Omental fat pad (tissue), 4 donors: ENCODE data around the gene RPL37. TPM values are rescaled to one million over a fixed set of nuclear protein-coding genes. Genes with fewer than 3 reads are reported as not detected.
"Not testable (repeated sequence)": the region's sequence is repeated elsewhere in the genome, so short reads cannot be mapped to it uniquely, and the experiment has no call there.

Experiments
- ATAC-seq: fragments of 150-250 bp; one replicate; pipeline ENCODE4 v1.9.1; 2016; ENCODE audit warnings: mild to moderate bottlenecking, moderate library complexity; ENCODE audit not compliant: low FRiP score
- DNase-seq: peaks from one replicate; pipeline ENCODE4 v3.0.0-alpha.2; 2019; ENCODE audit warnings: low spot score
- CTCF ChIP-seq, 3 donors: fragments of 450-650 bp; IDR thresholded peaks; one replicate each; pipeline ENCODE4 v1.5.1; 2016 to 2017; ENCODE audit warnings: antibody characterized with exemption in 3 of 3, mild to moderate bottlenecking in 3 of 3, moderate library complexity in 2 of 3
- total RNA-seq, 4 donors: library from RNA; depleted of rRNA; stranded (reverse); fragments of >200 nt; gene quantifications; one replicate each; pipeline ENCODE4 v1.1.0, GENCODE V29; 2016

The RPL37 gene
- total RNA-seq, 4 donors from 2014 or later = 118 to 158 (median 149) TPM

DNA sequence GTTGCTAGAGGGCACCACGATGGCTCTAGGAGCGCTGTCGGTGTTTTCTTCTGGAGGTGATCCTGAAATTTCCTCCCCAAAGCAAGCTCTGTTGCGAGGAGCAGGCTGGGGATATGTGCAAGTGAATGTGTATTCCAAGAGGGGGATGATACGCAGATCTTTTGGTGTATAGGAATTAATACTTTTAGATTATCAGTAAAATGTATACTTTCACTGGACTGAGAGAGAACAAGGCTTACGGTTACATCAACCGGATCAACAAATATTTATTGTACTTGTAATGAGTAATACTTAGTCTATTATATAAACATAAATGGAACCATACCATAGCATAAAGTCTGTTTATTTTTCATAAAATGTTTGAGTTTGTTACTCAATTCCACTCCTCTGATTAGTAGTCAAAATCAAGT, 36.2 kb downstream of the RPL37 start:
- ATAC-seq (no peak), DNase-seq (no peak)
- no peak for TF ChIP-seq CTCF (IDR thresholded peaks at IDR 0.05)

- peak; percentile 77 for DNase-seq
- ATAC-seq = peak; percentile 98
- no peak for TF ChIP-seq CTCF (IDR thresholded peaks at IDR 0.05)
Observed at GRCh38 chr5:40798012-40798800, 36.8 kb downstream of the RPL37 start, which contains the start of gene PRKAA1. Gene PRKAA1, minus strand, starts transcription at chr5:40798374. Its CDS starts 185 bp downstream, at chr5:40798189.

DNA sequence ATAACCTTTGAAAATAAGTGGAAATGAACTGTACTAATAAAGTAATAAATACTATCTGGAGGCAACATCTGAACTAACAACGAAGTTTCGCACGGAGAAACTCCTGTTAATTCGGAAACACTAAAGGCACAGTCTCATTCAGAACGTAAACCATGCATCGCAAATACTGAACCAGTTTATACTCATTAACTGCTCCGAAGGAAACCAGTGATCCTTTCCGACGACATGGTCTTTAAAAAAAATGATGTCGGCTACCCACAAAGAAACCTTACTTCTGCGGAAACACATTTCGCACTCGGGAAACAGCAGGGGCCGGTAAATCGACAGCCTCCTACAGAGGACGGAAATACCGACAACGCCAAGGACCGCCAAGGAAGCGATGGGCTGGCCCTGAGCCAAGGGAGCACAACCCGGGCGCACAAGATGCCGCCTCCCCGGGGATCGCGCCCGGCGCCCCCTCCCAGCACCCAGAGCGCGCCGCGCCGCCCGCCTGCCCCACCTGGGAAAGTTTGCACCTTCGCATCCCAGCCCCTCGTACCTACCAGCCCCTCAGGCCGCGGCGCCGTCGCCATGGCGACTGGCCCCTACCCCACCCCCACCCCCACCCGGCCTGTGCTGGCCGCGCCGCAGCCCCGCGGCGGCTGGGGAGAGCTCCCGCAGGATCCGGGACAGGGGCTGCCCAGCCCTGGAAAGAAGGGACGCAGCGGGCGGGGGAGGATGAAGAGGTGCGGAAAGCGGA, 37.6 kb downstream of the RPL37 start:
- DNase-seq (peak; percentile 63), ATAC-seq (peak; percentile 64)
- TF ChIP-seq CTCF (IDR thresholded peaks at IDR 0.05) = no peak

DNA sequence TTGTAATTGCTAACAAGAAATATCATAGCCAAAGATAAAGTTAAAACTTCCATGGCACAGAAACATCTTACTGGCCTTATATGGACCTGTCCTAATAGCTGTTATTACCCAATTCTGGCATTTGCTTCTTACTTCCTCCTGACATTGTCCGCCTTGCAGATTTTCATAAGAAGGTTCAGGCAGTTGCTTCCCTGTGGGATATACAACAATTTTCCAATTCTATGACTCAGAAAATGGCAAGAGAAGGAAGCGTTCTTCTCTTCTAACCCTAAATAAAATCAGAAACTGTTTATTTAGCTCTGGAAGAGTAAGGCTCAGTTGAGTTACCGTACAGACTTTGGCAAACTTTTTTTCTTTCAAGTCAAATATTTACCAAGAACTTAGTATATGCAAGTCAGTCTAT, 38.5 kb downstream of the RPL37 start:
- TF ChIP-seq CTCF (IDR thresholded peaks at IDR 0.05) = no peak
- no peak for DNase-seq
- no peak for ATAC-seq

GRCh38 chr5:40794877-40795276, 40.1 kb downstream of the RPL37 start:
- not testable (repeated sequence) for DNase-seq, ATAC-seq

- not testable (repeated sequence) for ATAC-seq, DNase-seq
Observed at GRCh38 chr5:40794340-40794739, 40.7 kb downstream of the RPL37 start.

DNA sequence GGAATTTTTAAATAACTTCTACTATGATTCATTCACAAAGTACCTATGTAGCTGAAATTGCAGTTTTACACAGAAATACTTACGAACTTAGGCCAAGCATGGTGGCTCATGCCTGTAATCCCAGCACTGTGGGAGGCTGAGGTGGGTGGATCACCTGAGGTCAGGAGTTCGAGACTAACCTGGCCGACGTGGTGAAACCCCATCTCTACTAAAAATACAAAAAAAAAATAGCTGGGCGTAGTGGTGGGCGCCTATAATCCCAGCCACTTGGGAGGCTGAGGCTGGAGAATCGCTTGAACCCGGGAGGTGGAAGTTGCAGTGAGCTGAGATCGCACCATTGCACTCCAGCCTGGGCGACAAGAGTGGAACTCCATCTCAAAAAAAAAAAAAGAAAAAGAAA, 42.3 kb downstream of the RPL37 start:
- DNase-seq = not testable (repeated sequence)

DNA sequence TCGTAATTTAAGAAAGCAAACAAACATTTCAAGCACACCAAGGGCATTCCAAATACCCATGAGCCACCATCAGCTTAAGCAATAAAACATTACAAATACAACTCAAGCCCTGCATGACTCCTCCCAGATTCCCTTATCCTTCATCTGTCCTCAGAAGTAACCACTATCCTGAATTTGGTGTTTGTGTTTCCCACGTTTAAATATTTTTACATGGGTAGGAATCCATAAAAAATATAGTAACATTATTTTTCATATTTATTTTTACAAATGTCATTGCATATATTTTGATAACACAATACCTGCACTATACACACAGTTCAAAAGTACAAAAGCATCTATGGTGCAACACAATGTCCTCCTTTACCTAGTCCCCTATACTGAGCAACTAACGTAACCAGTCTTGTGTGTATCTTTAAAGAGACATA, 43.3 kb downstream of the RPL37 start:
- ATAC-seq (no peak), DNase-seq (no peak)
- no peak for TF ChIP-seq CTCF (IDR thresholded peaks at IDR 0.05)

More for the DNA sequence above, 42.3 kb downstream of the RPL37 start:
- not testable (repeated sequence) for ATAC-seq
